ENCODE results near the gene MYDGF.

The MYDGF gene

GRCh38 chr19:4695224-4695731 lies 25.1 kb upstream of the MYDGF start:
- POLR2A ChIA-PET: no interaction called here
- Histone ChIP-seq H3K27ac (ENCODE audit: extremely low read depth, low read depth, low read length) (no peak overlapping the region), H3K4me1 (ENCODE audit: control insufficient read depth, insufficient read depth, low read length) (peaks cover 6% of the 10 kb centered on the region), H3K36me3 (ENCODE audit: control insufficient read depth in 2 of 2, insufficient read depth in 1 of 2, low read length in 2 of 2) (peaks cover 7 to 84% of the 10 kb centered on the region in 2 experiments; a peak in 2 of 3 replicates), H3K4me3 (ENCODE audit: low read depth, low read length) (no peak overlapping the region), H3K9me3 (ENCODE audit: control insufficient read depth, insufficient read depth, low read depth, low read length) (no peaks in the 10 kb centered on the region)
- CTCF ChIA-PET: interaction anchor here (0.6 to 1.3 kb wide), 2 partner anchors 15 to 37 kb away, joined by 3 to 4 read pairs; no protein-coding TSS in a partner anchor
- TF ChIP-seq ZNF549 (tag by site-specific recombination; IDR thresholded peaks at IDR 0.05) (no peak), ZNF449 (tag by site-specific recombination; IDR thresholded peaks at IDR 0.05) (peak; percentile 87)
- TF ChIP-seq, protein P1, sequence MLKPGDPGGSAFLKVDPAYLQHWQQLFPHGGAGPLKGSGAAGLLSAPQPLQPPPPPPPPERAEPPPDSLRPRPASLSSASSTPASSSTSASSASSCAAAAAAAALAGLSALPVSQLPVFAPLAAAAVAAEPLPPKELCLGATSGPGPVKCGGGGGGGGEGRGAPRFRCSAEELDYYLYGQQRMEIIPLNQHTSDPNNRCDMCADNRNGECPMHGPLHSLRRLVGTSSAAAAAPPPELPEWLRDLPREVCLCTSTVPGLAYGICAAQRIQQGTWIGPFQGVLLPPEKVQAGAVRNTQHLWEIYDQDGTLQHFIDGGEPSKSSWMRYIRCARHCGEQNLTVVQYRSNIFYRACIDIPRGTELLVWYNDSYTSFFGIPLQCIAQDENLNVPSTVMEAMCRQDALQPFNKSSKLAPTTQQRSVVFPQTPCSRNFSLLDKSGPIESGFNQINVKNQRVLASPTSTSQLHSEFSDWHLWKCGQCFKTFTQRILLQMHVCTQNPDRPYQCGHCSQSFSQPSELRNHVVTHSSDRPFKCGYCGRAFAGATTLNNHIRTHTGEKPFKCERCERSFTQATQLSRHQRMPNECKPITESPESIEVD (tag by site-specific recombination; IDR thresholded peaks at IDR 0.05): no peak

- peak overlapping the region; percentile 64; the same call in 1 of the 2 replicates for H3K27ac ChIP-seq (ENCODE audit: extremely low read depth, low read depth, low read length)
- H3K9me3 ChIP-seq (ENCODE audit: control insufficient read depth, insufficient read depth, low read depth, low read length): no peaks in the 10 kb centered on the region
- peaks cover 7 to 84% of the 10 kb centered on the region in 2 experiments; a peak in 2 of 3 replicates for H3K36me3 ChIP-seq (ENCODE audit: control insufficient read depth in 2 of 2, insufficient read depth in 1 of 2, low read length in 2 of 2)
- ChIA-PET POLR2A (no interaction called here), CTCF (interaction anchor here (1.3 kb wide), 1 partner anchor 38 kb away, joined by 3 read pairs; no protein-coding TSS in a partner anchor)
- peaks cover 6% of the 10 kb centered on the region for H3K4me1 ChIP-seq (ENCODE audit: control insufficient read depth, insufficient read depth, low read length)
- H3K4me3 ChIP-seq (ENCODE audit: low read depth, low read length): no peak overlapping the region
- TF ChIP-seq SP2 (tag by site-specific recombination; IDR thresholded peaks at IDR 0.05): peak; percentile 56
- peak; percentile 19; the same call in 1 of the 2 replicates for TF ChIP-seq KLF8 (tag by site-specific recombination; IDR thresholded peaks at IDR 0.05)
- TF ChIP-seq ZNF10 (tag by site-specific recombination; IDR thresholded peaks at IDR 0.05): no peak
- TF ChIP-seq ZNF623 (tag by site-specific recombination; IDR thresholded peaks at IDR 0.05): no peak
- TF ChIP-seq ZBTB26 (tag by site-specific recombination; optimal IDR thresholded peaks at IDR 0.05): no peak
- no peak for TF ChIP-seq ZNF433 (tag by site-specific recombination; IDR thresholded peaks at IDR 0.05; ENCODE audit: low read depth)
- TF ChIP-seq ZBTB8A (tag by site-specific recombination; IDR thresholded peaks at IDR 0.05): peak; percentile 84
- no peak for TF ChIP-seq KLF16 (tag by site-specific recombination; IDR thresholded peaks at IDR 0.05)
- TF ChIP-seq ZNF248 (tag by site-specific recombination; IDR thresholded peaks at IDR 0.05): no peak
- no peak for TF ChIP-seq ZNF157 (tag by site-specific recombination; IDR thresholded peaks at IDR 0.05)
- no peak for TF ChIP-seq ZNF670 (tag by site-specific recombination; IDR thresholded peaks at IDR 0.05; ENCODE audit: low read depth)
- no peak for TF ChIP-seq ZBTB6 (tag by site-specific recombination; IDR thresholded peaks at IDR 0.05)
- no peak for TF ChIP-seq BCL11B (tag by site-specific recombination; IDR thresholded peaks at IDR 0.05; ENCODE audit: low read depth)
- peak; percentile 96 for TF ChIP-seq SCRT2 (tag by site-specific recombination; IDR thresholded peaks at IDR 0.05)
- TF ChIP-seq HIC1 (tag by site-specific recombination; IDR thresholded peaks at IDR 0.05): 0 out of 2 replicates have a peak, but pooled peaks have one; percentile 11
- TF ChIP-seq, protein P2, sequence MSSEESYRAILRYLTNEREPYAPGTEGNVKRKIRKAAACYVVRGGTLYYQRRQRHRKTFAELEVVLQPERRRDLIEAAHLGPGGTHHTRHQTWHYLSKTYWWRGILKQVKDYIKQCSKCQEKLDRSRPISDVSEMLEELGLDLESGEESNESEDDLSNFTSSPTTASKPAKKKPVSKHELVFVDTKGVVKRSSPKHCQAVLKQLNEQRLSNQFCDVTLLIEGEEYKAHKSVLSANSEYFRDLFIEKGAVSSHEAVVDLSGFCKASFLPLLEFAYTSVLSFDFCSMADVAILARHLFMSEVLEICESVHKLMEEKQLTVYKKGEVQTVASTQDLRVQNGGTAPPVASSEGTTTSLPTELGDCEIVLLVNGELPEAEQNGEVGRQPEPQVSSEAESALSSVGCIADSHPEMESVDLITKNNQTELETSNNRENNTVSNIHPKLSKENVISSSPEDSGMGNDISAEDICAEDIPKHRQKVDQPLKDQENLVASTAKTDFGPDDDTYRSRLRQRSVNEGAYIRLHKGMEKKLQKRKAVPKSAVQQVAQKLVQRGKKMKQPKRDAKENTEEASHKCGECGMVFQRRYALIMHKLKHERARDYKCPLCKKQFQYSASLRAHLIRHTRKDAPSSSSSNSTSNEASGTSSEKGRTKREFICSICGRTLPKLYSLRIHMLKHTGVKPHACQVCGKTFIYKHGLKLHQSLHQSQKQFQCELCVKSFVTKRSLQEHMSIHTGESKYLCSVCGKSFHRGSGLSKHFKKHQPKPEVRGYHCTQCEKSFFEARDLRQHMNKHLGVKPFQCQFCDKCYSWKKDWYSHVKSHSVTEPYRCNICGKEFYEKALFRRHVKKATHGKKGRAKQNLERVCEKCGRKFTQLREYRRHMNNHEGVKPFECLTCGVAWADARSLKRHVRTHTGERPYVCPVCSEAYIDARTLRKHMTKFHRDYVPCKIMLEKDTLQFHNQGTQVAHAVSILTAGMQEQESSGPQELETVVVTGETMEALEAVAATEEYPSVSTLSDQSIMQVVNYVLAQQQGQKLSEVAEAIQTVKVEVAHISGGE (tag by site-specific recombination; conservative IDR thresholded peaks at IDR 0.05; ENCODE audit: low read depth): no peak
- TF ChIP-seq ZNF341 (tag by site-specific recombination; IDR thresholded peaks at IDR 0.05; ENCODE audit: low read depth): peak; percentile 89
- no peak for TF ChIP-seq ZNF626 (tag by site-specific recombination; IDR thresholded peaks at IDR 0.05)
- no peak for TF ChIP-seq ZNF76 (tag by site-specific recombination; IDR thresholded peaks at IDR 0.05; ENCODE audit: borderline replicate concordance, low read depth)
Observed at GRCh38 chr19:4694211-4694987, 24.3 kb upstream of the MYDGF start.
